H1 (cell line): Measurements from ENCODE around the gene TMPRSS3.

Experiments
- BCL11A ChIP-seq, 2 experiments: IDR thresholded peaks; one replicate each; pipeline ENCODE4 v1.6.1; 2011; ENCODE audit warnings: low read depth in 2 of 2, low read length in 2 of 2, mild to moderate bottlenecking in 2 of 2
- CHD2 ChIP-seq: IDR thresholded peaks from 2 replicates; pipeline ENCODE4 v1.6.1; 2012; ENCODE audit warnings: low read length, improper control_type of control experiment
- EZH2 ChIP-seq: fragments of 200-600 bp; sonication (generic); IDR thresholded peaks from 2 replicates; pipeline ENCODE4 v1.7.1; 2012; ENCODE audit warnings: low read depth, mild to moderate bottlenecking, moderate library complexity, low read length, inconsistent platforms; ENCODE audit not compliant: severe bottlenecking
- JUND ChIP-seq: IDR thresholded peaks from 2 replicates; pipeline ENCODE4 v1.6.1; 2011; ENCODE audit warnings: mild to moderate bottlenecking, improper control_type of control experiment, low read length
- POLR2A ChIP-seq, 2 experiments: IDR thresholded peaks; 1 replicate in 1 of 2; 2 replicates in 1 of 2; pipeline ENCODE4 v1.6.1; 2011; ENCODE audit warnings: low read depth in 2 of 2, low read length in 2 of 2, mild to moderate bottlenecking in 2 of 2; ENCODE audit errors: control extremely low read depth in 1 of 2
- POLR2AphosphoS5 ChIP-seq: IDR thresholded peaks from 2 replicates; pipeline ENCODE4 v1.6.1; 2011; ENCODE audit warnings: low read depth, low read length
- RFX5 ChIP-seq: IDR thresholded peaks from 2 replicates; pipeline ENCODE4 v1.6.1; 2011; ENCODE audit warnings: low read depth, low read length, improper control_type of control experiment, borderline replicate concordance
- TCF12 ChIP-seq: IDR thresholded peaks from 2 replicates; pipeline ENCODE4 v1.6.1; 2011; ENCODE audit warnings: low read depth, mild to moderate bottlenecking, low read length
- TF ChIP-seq, protein P1 (sequence below), 3 experiments: IDR thresholded peaks; 1 replicate in 2 of 3; 2 replicates in 1 of 3; pipeline versions ENCODE4 v1.5.1 to v1.6.1; 2011; ENCODE audit warnings: low read length in 3 of 3, mild to moderate bottlenecking in 3 of 3, inconsistent platforms in 2 of 3, low read depth in 1 of 3, moderate library complexity in 1 of 3; ENCODE audit not compliant: insufficient read depth in 1 of 3; ENCODE audit errors: control extremely low read depth in 1 of 3
- TF ChIP-seq, protein P2 (sequence below): IDR thresholded peaks from 2 replicates; pipeline ENCODE4 v1.6.1; 2011; ENCODE audit warnings: low read length, improper control_type of control experiment
- TF ChIP-seq, protein P3 (sequence below): IDR thresholded peaks from 2 replicates; pipeline ENCODE4 v1.6.1; 2012; ENCODE audit warnings: low read length, inconsistent platforms

DNA sequence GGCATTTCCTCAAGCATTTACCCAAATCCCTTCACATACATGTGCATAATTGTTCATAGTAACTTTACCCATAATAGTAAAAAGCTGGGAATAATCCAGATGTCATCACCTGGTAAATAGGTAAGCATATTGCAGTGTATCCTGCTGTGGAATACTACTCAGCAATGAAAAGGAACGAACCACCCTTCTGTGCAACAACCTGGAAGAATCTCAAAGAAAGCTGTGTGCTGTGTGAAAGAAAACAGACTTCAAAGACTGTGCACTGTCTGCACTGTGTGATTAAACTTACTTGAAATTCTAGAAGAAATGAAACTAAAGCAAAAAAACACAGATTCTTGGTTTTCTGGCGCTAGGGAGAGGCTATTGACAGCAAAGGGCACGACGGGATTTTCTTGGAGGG, 58.6 kb downstream of the TMPRSS3 start:
- TF ChIP-seq, protein P1, sequence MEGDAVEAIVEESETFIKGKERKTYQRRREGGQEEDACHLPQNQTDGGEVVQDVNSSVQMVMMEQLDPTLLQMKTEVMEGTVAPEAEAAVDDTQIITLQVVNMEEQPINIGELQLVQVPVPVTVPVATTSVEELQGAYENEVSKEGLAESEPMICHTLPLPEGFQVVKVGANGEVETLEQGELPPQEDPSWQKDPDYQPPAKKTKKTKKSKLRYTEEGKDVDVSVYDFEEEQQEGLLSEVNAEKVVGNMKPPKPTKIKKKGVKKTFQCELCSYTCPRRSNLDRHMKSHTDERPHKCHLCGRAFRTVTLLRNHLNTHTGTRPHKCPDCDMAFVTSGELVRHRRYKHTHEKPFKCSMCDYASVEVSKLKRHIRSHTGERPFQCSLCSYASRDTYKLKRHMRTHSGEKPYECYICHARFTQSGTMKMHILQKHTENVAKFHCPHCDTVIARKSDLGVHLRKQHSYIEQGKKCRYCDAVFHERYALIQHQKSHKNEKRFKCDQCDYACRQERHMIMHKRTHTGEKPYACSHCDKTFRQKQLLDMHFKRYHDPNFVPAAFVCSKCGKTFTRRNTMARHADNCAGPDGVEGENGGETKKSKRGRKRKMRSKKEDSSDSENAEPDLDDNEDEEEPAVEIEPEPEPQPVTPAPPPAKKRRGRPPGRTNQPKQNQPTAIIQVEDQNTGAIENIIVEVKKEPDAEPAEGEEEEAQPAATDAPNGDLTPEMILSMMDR (IDR thresholded peaks at IDR 0.05; ENCODE audit: control extremely low read depth in 1 of 3, insufficient read depth in 1 of 3, low read depth in 1 of 3, low read length in 3 of 3): no peak
- TF ChIP-seq JUND (no peak), EZH2 (no peak), POLR2A (IDR thresholded peaks at IDR 0.05; ENCODE audit: control extremely low read depth in 1 of 2, low read depth in 2 of 2, low read length in 2 of 2) (no peak), TCF12 (no peak), POLR2AphosphoS5 (no peak), CHD2 (no peak), RFX5 (no peak), BCL11A (IDR thresholded peaks at IDR 0.05; ENCODE audit: low read depth in 2 of 2, low read length in 2 of 2) (no peak)
- TF ChIP-seq, protein P2, sequence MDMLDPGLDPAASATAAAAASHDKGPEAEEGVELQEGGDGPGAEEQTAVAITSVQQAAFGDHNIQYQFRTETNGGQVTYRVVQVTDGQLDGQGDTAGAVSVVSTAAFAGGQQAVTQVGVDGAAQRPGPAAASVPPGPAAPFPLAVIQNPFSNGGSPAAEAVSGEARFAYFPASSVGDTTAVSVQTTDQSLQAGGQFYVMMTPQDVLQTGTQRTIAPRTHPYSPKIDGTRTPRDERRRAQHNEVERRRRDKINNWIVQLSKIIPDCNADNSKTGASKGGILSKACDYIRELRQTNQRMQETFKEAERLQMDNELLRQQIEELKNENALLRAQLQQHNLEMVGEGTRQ: no peak
- TF ChIP-seq, protein P3, sequence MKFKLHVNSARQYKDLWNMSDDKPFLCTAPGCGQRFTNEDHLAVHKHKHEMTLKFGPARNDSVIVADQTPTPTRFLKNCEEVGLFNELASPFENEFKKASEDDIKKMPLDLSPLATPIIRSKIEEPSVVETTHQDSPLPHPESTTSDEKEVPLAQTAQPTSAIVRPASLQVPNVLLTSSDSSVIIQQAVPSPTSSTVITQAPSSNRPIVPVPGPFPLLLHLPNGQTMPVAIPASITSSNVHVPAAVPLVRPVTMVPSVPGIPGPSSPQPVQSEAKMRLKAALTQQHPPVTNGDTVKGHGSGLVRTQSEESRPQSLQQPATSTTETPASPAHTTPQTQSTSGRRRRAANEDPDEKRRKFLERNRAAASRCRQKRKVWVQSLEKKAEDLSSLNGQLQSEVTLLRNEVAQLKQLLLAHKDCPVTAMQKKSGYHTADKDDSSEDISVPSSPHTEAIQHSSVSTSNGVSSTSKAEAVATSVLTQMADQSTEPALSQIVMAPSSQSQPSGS: no peak
